Peyer's patch (tissue), 4 donors: ENCODE measurements around the gene CEP350.

ENCODE experiments used
- CTCF ChIP-seq, 6 experiments: fragments of 450-650 bp in 4 of 6; fragments of 200-600 bp in 2 of 6; sonication (generic) in 1 of 6; IDR thresholded peaks; one replicate each; pipeline ENCODE4 v1.5.1; 2017 to 2019; ENCODE audit warnings: antibody characterized with exemption in 6 of 6, mild to moderate bottlenecking in 3 of 6, moderate library complexity in 1 of 6
- POLR2A ChIP-seq, 2 donors: fragments of 450-650 bp; IDR thresholded peaks; one replicate each; pipeline ENCODE4 v1.5.1; 2017; ENCODE audit warnings: antibody characterized with exemption in 2 of 2, mild to moderate bottlenecking in 2 of 2, moderate library complexity in 2 of 2

- TF ChIP-seq CTCF (IDR thresholded peaks at IDR 0.05) = no peak
- TF ChIP-seq POLR2A (IDR thresholded peaks at IDR 0.05) = no peak
Observed at GRCh38 chr1:179995576-179995975, 41.0 kb downstream of the CEP350 start.
